ENCODE data around the gene KRTAP9-4. TPM values are rescaled to one million over a fixed set of nuclear protein-coding genes. Genes with fewer than 3 reads are reported as not detected.
"Not testable (repeated sequence)": the region's sequence is repeated elsewhere in the genome, so short reads cannot be mapped to it uniquely, and the experiment has no call there.

KRTAP9-4 gene, protein sequence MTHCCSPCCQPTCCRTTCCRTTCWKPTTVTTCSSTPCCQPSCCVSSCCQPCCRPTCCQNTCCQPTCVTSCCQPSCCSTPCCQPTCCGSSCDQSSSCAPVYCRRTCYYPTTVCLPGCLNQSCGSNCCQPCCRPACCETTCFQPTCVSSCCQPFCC
- total RNA-seq: not detected

DNA sequence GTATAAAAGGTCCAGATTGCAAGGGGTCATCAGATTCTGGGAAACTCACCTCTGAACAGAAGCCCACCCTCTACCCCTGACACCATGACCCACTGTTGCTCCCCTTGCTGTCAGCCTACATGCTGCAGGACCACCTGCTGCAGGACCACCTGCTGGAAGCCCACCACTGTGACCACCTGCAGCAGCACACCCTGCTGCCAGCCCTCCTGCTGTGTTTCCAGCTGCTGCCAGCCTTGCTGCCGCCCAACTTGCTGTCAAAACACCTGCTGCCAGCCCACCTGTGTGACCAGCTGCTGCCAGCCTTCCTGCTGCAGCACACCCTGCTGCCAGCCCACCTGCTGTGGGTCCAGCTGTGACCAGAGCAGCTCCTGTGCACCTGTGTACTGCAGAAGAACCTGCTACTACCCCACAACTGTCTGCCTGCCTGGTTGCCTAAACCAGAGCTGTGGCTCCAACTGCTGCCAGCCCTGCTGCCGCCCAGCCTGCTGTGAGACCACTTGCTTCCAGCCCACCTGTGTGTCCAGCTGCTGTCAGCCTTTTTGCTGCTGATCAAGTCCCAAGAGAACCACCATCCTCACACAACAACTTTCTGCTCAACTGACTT is at the start of gene KRTAP9-4:
Gene KRTAP9-4 (plus strand): TSS at position 51 of the 604 bp plus-strand sequence. CDS start 34 bp downstream, at position 85.
- H3K4me3 ChIP-seq, H3K9me3 ChIP-seq, H3K27me3 ChIP-seq, H3K36me3 ChIP-seq, H3K4me1 ChIP-seq, DNase-seq, H3K27ac ChIP-seq: not testable (repeated sequence)

DNA sequence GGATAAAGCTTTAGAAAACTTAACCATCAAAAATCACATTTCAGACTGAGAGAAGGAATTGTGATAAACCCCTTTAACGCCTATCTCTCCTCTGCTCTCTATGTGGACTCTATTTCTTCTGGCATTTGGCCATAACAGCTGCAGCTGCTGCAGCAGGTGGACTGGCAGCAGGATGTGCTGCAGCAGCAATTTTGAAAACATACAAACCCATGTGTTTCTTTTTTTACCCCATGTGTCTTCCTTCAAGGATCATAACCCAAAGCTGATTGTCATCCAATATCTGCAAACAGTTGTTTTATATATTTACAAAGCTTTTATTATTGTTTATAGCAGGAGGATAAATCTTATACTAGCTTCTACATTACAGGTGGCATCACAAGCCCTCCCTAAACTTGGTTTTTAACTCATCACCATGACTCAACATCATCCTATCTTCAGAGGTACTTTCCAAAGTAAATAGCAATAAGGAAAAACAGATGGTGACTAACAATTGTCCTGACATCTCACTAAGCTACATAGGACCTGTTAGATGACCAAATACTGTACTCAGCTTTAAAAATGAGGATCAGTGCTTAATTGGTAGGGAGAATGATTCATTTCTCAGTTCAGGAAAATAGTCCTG is 37.5 kb upstream of the KRTAP9-4 start:
- TF ChIP-seq, protein P1, sequence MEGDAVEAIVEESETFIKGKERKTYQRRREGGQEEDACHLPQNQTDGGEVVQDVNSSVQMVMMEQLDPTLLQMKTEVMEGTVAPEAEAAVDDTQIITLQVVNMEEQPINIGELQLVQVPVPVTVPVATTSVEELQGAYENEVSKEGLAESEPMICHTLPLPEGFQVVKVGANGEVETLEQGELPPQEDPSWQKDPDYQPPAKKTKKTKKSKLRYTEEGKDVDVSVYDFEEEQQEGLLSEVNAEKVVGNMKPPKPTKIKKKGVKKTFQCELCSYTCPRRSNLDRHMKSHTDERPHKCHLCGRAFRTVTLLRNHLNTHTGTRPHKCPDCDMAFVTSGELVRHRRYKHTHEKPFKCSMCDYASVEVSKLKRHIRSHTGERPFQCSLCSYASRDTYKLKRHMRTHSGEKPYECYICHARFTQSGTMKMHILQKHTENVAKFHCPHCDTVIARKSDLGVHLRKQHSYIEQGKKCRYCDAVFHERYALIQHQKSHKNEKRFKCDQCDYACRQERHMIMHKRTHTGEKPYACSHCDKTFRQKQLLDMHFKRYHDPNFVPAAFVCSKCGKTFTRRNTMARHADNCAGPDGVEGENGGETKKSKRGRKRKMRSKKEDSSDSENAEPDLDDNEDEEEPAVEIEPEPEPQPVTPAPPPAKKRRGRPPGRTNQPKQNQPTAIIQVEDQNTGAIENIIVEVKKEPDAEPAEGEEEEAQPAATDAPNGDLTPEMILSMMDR (IDR thresholded peaks at IDR 0.05): no peak
- no peaks in the 10 kb centered on the region for H3K4me1 ChIP-seq
- no peak overlapping the region for H3K4me3 ChIP-seq
- no peak overlapping the region for H3K27ac ChIP-seq
- H3K9me3 ChIP-seq: no peaks in the 10 kb centered on the region
- peak in 1 of 3 donors; percentile 51 for DNase-seq
- H3K27me3 ChIP-seq: no peaks in the 10 kb centered on the region
- H3K36me3 ChIP-seq: no peaks in the 10 kb centered on the region

DNA sequence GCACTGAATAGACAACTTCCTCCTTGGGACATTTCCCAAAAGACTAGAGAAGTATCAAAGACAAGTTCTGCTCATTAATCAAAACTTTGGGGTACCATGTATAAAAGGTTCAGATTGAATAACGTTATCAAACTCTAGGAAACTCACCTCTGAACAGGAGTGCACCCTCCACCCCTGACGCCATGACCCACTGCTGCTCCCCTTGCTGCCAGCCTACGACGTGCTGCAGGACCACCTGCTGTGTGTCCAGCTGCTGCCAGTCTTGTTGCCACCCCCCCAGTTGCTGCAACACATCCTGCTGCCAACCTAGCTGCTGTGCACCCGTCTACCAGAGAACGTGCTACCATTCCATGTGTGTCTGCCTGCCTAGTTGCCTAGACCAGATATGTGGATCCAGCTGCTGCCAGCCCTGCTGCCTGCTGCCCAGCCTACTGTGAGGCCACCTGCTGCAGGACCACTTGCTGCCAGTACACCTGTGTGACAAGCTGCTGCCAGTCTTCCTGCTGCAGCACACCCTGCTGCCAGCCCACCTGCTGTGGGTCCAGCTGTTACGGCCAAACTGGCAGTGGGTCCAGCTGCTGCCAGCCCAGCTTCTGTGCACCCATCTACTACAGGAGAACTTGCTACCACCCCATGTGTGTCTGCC is 36.8 kb upstream of the KRTAP9-4 start:
- no peak for TF ChIP-seq POLR2A (IDR thresholded peaks at IDR 0.05)
- TF ChIP-seq, protein P1 (IDR thresholded peaks at IDR 0.05): no peak
- H3K4me3 ChIP-seq: no peak overlapping the region
- H3K4me1 ChIP-seq: no peaks in the 10 kb centered on the region
- H3K36me3 ChIP-seq: no peaks in the 10 kb centered on the region
- H3K9me3 ChIP-seq: no peaks in the 10 kb centered on the region
- peak in 1 of 3 donors; percentile 49 for DNase-seq
- H3K27me3 ChIP-seq: no peaks in the 10 kb centered on the region
- no peak overlapping the region for H3K27ac ChIP-seq

DNA sequence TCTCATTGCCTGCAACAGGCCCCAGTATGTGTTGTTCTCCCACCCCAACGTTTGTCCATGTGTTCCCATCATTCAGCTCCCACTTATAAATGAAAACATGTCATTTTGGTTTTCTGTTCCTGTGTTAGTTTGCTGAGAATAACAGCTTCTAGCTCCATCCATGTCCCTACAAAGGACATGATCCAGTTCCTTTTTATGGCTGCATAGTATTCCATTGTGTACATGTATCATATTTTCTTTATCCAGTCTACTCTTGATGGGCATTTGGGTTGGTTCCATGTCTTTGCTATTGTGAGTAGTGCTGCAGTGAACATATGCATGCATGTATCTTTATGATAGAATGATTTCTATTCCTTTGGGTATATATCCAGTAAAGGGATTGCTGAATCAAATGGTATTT is 33.8 kb upstream of the KRTAP9-4 start:
- no peaks in the 10 kb centered on the region for H3K27me3 ChIP-seq
- H3K27ac ChIP-seq: no peak overlapping the region
- TF ChIP-seq, protein P1 (IDR thresholded peaks at IDR 0.05): no peak
- no peak for TF ChIP-seq POLR2A (IDR thresholded peaks at IDR 0.05)
- no peak overlapping the region for H3K4me3 ChIP-seq
- no peaks in the 10 kb centered on the region for H3K9me3 ChIP-seq
- H3K36me3 ChIP-seq: no peaks in the 10 kb centered on the region
- no peaks in the 10 kb centered on the region for H3K4me1 ChIP-seq
- DNase-seq: no peak

DNA sequence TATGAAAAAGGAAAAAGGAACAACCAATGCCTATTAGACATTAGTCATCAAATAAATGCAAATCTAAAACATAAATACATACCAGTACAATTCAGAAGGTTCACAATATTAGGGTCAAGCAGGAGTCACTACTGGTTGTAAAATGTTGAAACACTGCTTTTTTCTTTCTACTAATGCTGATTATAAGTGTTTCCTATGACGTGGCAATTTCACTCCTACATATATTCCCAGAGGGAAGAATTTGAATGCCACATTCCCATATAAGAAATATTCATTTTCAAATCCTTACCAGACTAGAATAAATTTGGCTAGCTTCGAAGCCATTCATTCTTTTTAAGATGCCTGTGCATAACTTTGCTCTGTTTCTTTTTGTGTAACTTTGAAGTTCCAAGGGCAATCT is 25.7 kb upstream of the KRTAP9-4 start:
- H3K36me3 ChIP-seq: no peaks in the 10 kb centered on the region
- no peaks in the 10 kb centered on the region for H3K27me3 ChIP-seq
- H3K27ac ChIP-seq: no peak overlapping the region
- no peak for DNase-seq
- H3K4me1 ChIP-seq: no peaks in the 10 kb centered on the region
- H3K9me3 ChIP-seq: no peaks in the 10 kb centered on the region
- no peak for TF ChIP-seq POLR2A (IDR thresholded peaks at IDR 0.05)
- TF ChIP-seq, protein P1 (IDR thresholded peaks at IDR 0.05): no peak
- H3K4me3 ChIP-seq: no peak overlapping the region

DNA sequence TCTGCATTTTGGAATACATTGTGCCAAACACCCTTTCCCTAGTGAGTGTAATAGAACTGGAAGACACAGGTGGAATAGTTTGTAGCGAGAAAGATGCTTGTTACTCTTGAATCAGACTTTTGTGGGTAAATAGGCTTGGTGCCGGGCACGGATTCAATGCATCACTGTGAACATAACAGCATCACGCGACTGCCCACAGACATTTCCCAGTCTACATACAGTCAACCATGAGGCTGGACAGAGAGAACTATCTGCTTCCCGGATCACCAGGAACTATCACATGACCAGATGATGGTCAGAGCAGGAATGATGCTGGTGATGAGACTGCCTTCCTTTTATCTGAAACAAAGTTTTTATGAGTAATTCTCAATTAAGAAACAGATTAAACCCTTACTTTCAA is 23.4 kb upstream of the KRTAP9-4 start:
- Histone ChIP-seq H3K36me3 (no peaks in the 10 kb centered on the region), H3K4me3 (no peak overlapping the region), H3K4me1 (no peaks in the 10 kb centered on the region), H3K9me3 (no peaks in the 10 kb centered on the region), H3K27ac (no peak overlapping the region), H3K27me3 (no peaks in the 10 kb centered on the region)
- TF ChIP-seq, protein P1 (IDR thresholded peaks at IDR 0.05): no peak
- TF ChIP-seq POLR2A (IDR thresholded peaks at IDR 0.05): no peak
- DNase-seq: no peak

DNA sequence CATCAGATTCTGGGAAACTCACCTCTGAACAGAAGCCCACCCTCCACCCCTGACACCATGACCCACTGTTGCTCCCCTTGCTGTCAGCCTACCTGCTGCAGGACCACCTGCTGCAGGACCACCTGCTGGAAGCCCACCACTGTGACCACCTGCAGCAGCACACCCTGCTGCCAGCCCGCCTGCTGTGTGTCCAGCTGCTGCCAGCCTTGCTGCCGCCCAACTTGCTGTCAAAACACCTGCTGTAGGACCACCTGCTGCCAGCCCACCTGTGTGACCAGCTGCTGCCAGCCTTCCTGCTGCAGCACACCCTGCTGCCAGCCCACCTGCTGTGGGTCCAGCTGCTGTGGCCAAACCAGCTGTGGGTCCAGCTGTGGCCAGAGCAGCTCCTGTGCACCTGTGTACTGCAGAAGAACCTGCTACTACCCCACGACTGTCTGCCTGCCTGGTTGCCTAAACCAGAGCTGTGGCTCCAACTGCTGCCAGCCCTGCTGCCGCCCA is 22.8 kb upstream of the KRTAP9-4 start, which contains the start of gene KRTAP9-2:
Gene KRTAP9-2 (plus strand): TSS at position 51 of the 498 bp plus-strand sequence. CDS start 7 bp downstream, at position 58.
- DNase-seq, H3K36me3 ChIP-seq: not testable (repeated sequence)

More for the DNA sequence above, 22.8 kb upstream of the KRTAP9-4 start, which contains the start of gene KRTAP9-2:
- H3K27me3 ChIP-seq, H3K27ac ChIP-seq, H3K9me3 ChIP-seq, H3K4me1 ChIP-seq, H3K4me3 ChIP-seq: not testable (repeated sequence)
